H9 (cell line): ENCODE results near the gene PROX2. TPM values are rescaled to one million over a fixed set of nuclear protein-coding genes. Genes with fewer than 3 reads are reported as not detected.

Source experiments
- DNase-seq: peaks from one replicate; pipeline ENCODE4 v3.0.0-alpha.2; 2017
- H2AFZ ChIP-seq: one replicate; pipeline ENCODE4 v1.6.1; 2013; ENCODE audit warnings: mild to moderate bottlenecking, low read length, control low read depth, moderate library complexity
- H2AK5ac ChIP-seq: 2 replicates; pipeline ENCODE4 v1.6.1; 2013; ENCODE audit warnings: low read length, control low read depth, mixed read lengths; ENCODE audit not compliant: insufficient read length
- H2BK120ac ChIP-seq: one replicate; pipeline ENCODE4 v1.6.1; 2013; ENCODE audit warnings: low read depth, mild to moderate bottlenecking, low read length, control low read depth, inconsistent platforms; ENCODE audit not compliant: poor library complexity, severe bottlenecking
- H2BK12ac ChIP-seq: 2 replicates; pipeline ENCODE4 v1.6.1; 2013; ENCODE audit warnings: low read length, control low read depth, mixed read lengths, low read depth; ENCODE audit not compliant: insufficient read length
- H2BK15ac ChIP-seq: 2 replicates; pipeline ENCODE4 v1.6.1; 2013; ENCODE audit warnings: low read depth, low read length, control low read depth
- H2BK20ac ChIP-seq: one replicate; pipeline ENCODE4 v1.6.1; 2013; ENCODE audit warnings: low read depth, mild to moderate bottlenecking, low read length, control low read depth, inconsistent platforms; ENCODE audit not compliant: poor library complexity, severe bottlenecking
- H2BK5ac ChIP-seq: 2 replicates; pipeline ENCODE4 v1.6.1; 2013; ENCODE audit warnings: low read length, control low read depth, mixed read lengths; ENCODE audit not compliant: insufficient read length
- H3K14ac ChIP-seq: 2 replicates; pipeline ENCODE4 v1.6.1; 2013; ENCODE audit warnings: low read length, control low read depth; ENCODE audit not compliant: insufficient read depth
- H3K18ac ChIP-seq: 2 replicates; pipeline ENCODE4 v1.6.1; 2013; ENCODE audit warnings: low read depth, mild to moderate bottlenecking, mixed read lengths, low read length, control low read depth; ENCODE audit not compliant: insufficient read length
- H3K23ac ChIP-seq: 2 replicates; pipeline ENCODE4 v1.6.1; 2013; ENCODE audit warnings: low read length, control low read depth, mixed read lengths, low read depth; ENCODE audit not compliant: insufficient read length
- H3K23me2 ChIP-seq: 2 replicates; pipeline ENCODE4 v1.6.1; 2013; ENCODE audit warnings: low read depth, mild to moderate bottlenecking, mixed read lengths, low read length, control low read depth; ENCODE audit not compliant: insufficient read length, poor library complexity, severe bottlenecking
- H3K27ac ChIP-seq: 2 replicates; pipeline ENCODE4 v1.5.1; 2013; ENCODE audit warnings: low read length, control low read depth, mixed read lengths, low read depth; ENCODE audit not compliant: insufficient read length
- H3K27me3 ChIP-seq: 2 replicates; pipeline ENCODE4 v1.6.1; 2013; ENCODE audit warnings: low read length, control low read depth, inconsistent platforms; ENCODE audit not compliant: insufficient read depth
- H3K4ac ChIP-seq: 2 replicates; pipeline ENCODE4 v1.6.1; 2013; ENCODE audit warnings: low read depth, mild to moderate bottlenecking, control low read depth, inconsistent platforms, low read length, moderate library complexity
- H3K4me1 ChIP-seq: 2 replicates; pipeline ENCODE4 v1.6.1; 2013; ENCODE audit warnings: low read length, control low read depth, inconsistent platforms; ENCODE audit not compliant: insufficient read depth
- H3K4me2 ChIP-seq: 2 replicates; pipeline ENCODE4 v1.6.1; 2013; ENCODE audit warnings: low read length, control low read depth, mixed read lengths; ENCODE audit not compliant: insufficient read length, insufficient read depth
- H3K56ac ChIP-seq: 2 replicates; pipeline ENCODE4 v1.6.1; 2013; ENCODE audit warnings: low read depth, mild to moderate bottlenecking, mixed read lengths, low read length, control low read depth; ENCODE audit not compliant: insufficient read length
- H3K79me1 ChIP-seq: 2 replicates; pipeline ENCODE4 v1.6.1; 2013; ENCODE audit warnings: low read depth, mild to moderate bottlenecking, moderate library complexity, low read length, control low read depth, inconsistent platforms; ENCODE audit not compliant: insufficient read depth, poor library complexity, severe bottlenecking
- H3K79me2 ChIP-seq: 2 replicates; pipeline ENCODE4 v1.6.1; 2013; ENCODE audit warnings: low read length, control low read depth, inconsistent platforms; ENCODE audit not compliant: insufficient read depth
- H3K9ac ChIP-seq: 2 replicates; pipeline ENCODE4 v1.6.1; 2013; ENCODE audit warnings: low read length, control low read depth, mixed read lengths; ENCODE audit not compliant: insufficient read length; ENCODE audit errors: extremely low read depth
- H3K9me3 ChIP-seq: one replicate; pipeline ENCODE4 v1.6.1; 2013; ENCODE audit warnings: low read depth, low read length, inconsistent platforms; ENCODE audit not compliant: control insufficient read depth
- H3T11ph ChIP-seq: one replicate; pipeline ENCODE4 v1.6.1; 2013; ENCODE audit warnings: mild to moderate bottlenecking, low read length, control low read depth, inconsistent platforms
- H4K20me1 ChIP-seq: one replicate; pipeline ENCODE4 v1.6.1; 2013; ENCODE audit not compliant: control insufficient read depth, insufficient read length, insufficient read depth
- H4K5ac ChIP-seq: 2 replicates; pipeline ENCODE4 v1.6.1; 2013; ENCODE audit warnings: low read depth, mild to moderate bottlenecking, mixed read lengths, low read length, control low read depth; ENCODE audit not compliant: insufficient read length
- H4K8ac ChIP-seq: replicated peaks from 2 replicates; pipeline ENCODE4 v1.6.1; 2013; ENCODE audit warnings: low read length, control low read depth, mixed read lengths, low read depth; ENCODE audit not compliant: insufficient read length
- H4K91ac ChIP-seq: 2 replicates; pipeline ENCODE4 v1.6.1; 2013; ENCODE audit warnings: low read depth, mild to moderate bottlenecking, moderate library complexity, mixed read lengths, low read length, control low read depth; ENCODE audit not compliant: insufficient read length
- H3K27ac Mint-ChIP-seq, 3 experiments: 2 replicates in 2 of 3; 3 replicates in 1 of 3; pipeline ENCODE4 v1.8.0; 2020 to 2021; ENCODE audit warnings: mixed read lengths in 3 of 3, mild to moderate bottlenecking in 1 of 3, moderate library complexity in 1 of 3
- H3K27me3 Mint-ChIP-seq: 2 replicates; pipeline ENCODE4 v1.8.0; 2021; ENCODE audit warnings: low read depth, mild to moderate bottlenecking, moderate library complexity, mixed read lengths
- H3K36me3 Mint-ChIP-seq, 3 experiments: 2 replicates in 2 of 3; 3 replicates in 1 of 3; pipeline ENCODE4 v1.8.0; 2020 to 2021; ENCODE audit warnings: low read depth in 3 of 3, mixed read lengths in 3 of 3; ENCODE audit not compliant: insufficient read depth in 1 of 3
- H3K4me1 Mint-ChIP-seq, 2 experiments: 2 replicates each; pipeline ENCODE4 v1.8.0; 2020; ENCODE audit warnings: mixed read lengths in 2 of 2
- H3K4me3 Mint-ChIP-seq, 2 experiments: 2 replicates in 1 of 2; 3 replicates in 1 of 2; pipeline ENCODE4 v1.8.0; 2020 to 2021; ENCODE audit warnings: mild to moderate bottlenecking in 2 of 2, mixed read lengths in 2 of 2, moderate library complexity in 1 of 2
- H3K9me3 Mint-ChIP-seq, 2 experiments: 2 replicates in 1 of 2; 3 replicates in 1 of 2; pipeline ENCODE4 v1.8.0; 2020; ENCODE audit warnings: mild to moderate bottlenecking in 2 of 2, mixed read lengths in 2 of 2, moderate library complexity in 1 of 2
- WGBS: extraction: QIAGEN DNeasy Blood & Tissue Kit; methylation state at CpG from one replicate; pipeline ENCODE4 v1.1.7; 2013; ENCODE audit warnings: missing lambda C conversion rate, low lambda C conversion rate, mixed read lengths; ENCODE audit not compliant: insufficient read length; ENCODE audit errors: extremely low coverage; 5-methylcytosine and 5-hydroxymethylcytosine counted together
- total RNA-seq: library from RNA; stranded (reverse); gene quantifications from 2 replicates; pipeline ENCODE4 v1.2.1, GENCODE V29; 2021
- TF ChIP-seq, protein P1 (sequence below): fragments of 200-600 bp; sonication (generic); conservative IDR thresholded peaks from 3 replicates; pipeline ENCODE4 v1.8.0; 2021; ENCODE audit warnings: antibody characterized with exemption, mild to moderate bottlenecking

Gene PROX2
- total RNA-seq, 1 experiment from 2014 or later, result not detected

DNA sequence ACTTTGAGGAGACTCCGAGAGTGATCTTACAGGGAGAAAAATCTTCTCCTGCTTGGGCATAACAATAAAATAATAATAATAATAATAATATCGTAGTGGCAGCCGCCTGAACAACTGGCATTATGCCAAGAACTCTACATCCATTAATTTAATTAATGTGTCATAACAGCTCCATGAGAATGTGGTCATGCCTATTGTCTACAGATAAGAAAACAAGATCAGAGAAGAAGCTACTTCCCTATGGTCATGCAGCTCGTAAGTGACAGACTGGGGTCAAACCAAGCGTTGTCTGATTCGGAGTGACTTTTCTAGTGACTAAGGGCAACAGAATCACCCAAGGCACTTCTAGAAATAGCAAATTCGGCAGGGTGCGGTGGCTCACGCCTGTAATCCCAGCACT lies 11.7 kb downstream of the PROX2 start:
- DNase-seq, result no peak
- H2BK12ac ChIP-seq, result no peak overlapping the region
- no peak overlapping the region for H3K27ac ChIP-seq
- H3K27me3 ChIP-seq, result no peaks in the 10 kb centered on the region
- H3K4me3 Mint-ChIP-seq, result no peak overlapping the region
- H3K56ac ChIP-seq, result no peak overlapping the region
- H3K4me1 ChIP-seq, result no peaks in the 10 kb centered on the region
- H3K23ac ChIP-seq, result no peak overlapping the region
- no peak overlapping the region for H3K4me2 ChIP-seq
- no peak overlapping the region for H3K27ac Mint-ChIP-seq
- no peak overlapping the region for H2BK15ac ChIP-seq
- H3K14ac ChIP-seq, result no peak overlapping the region
- H2AK5ac ChIP-seq, result no peak overlapping the region
- no peak overlapping the region for H2AFZ ChIP-seq
- H4K20me1 ChIP-seq, result no peaks in the 10 kb centered on the region
- no peaks in the 10 kb centered on the region for H3K36me3 Mint-ChIP-seq
- TF ChIP-seq, protein P1, sequence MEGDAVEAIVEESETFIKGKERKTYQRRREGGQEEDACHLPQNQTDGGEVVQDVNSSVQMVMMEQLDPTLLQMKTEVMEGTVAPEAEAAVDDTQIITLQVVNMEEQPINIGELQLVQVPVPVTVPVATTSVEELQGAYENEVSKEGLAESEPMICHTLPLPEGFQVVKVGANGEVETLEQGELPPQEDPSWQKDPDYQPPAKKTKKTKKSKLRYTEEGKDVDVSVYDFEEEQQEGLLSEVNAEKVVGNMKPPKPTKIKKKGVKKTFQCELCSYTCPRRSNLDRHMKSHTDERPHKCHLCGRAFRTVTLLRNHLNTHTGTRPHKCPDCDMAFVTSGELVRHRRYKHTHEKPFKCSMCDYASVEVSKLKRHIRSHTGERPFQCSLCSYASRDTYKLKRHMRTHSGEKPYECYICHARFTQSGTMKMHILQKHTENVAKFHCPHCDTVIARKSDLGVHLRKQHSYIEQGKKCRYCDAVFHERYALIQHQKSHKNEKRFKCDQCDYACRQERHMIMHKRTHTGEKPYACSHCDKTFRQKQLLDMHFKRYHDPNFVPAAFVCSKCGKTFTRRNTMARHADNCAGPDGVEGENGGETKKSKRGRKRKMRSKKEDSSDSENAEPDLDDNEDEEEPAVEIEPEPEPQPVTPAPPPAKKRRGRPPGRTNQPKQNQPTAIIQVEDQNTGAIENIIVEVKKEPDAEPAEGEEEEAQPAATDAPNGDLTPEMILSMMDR, result no peak
- H3K4ac ChIP-seq, result no peak overlapping the region
- no peak overlapping the region for H2BK120ac ChIP-seq
- no peak overlapping the region for H3K9ac ChIP-seq
- no peak overlapping the region for H3K18ac ChIP-seq
- H3K23me2 ChIP-seq, result no peaks in the 10 kb centered on the region
- peaks cover 0 to 5% of the 10 kb centered on the region in 2 experiments; a peak in 1 of 4 replicates for H3K4me1 Mint-ChIP-seq
- H2BK20ac ChIP-seq, result no peak overlapping the region
- H3T11ph ChIP-seq, result no peak overlapping the region
- H4K91ac ChIP-seq, result no peak overlapping the region
- no peak overlapping the region for H4K5ac ChIP-seq
- no peaks in the 10 kb centered on the region for H3K9me3 Mint-ChIP-seq
- H3K27me3 Mint-ChIP-seq, result peaks cover 3% of the 10 kb centered on the region; the same call in 1 of the 2 replicates
- H3K9me3 ChIP-seq, result no peaks in the 10 kb centered on the region
- WGBS, result no CpG with 5 or more reads among the region's 9 CpGs
- H3K79me2 ChIP-seq, result no peaks in the 10 kb centered on the region
- no peak overlapping the region for H4K8ac ChIP-seq
- no peaks in the 10 kb centered on the region for H3K79me1 ChIP-seq
- H2BK5ac ChIP-seq, result no peak overlapping the region
